ENCODE results near the gene DTD1. TPM values are rescaled to one million over a fixed set of nuclear protein-coding genes. Genes with fewer than 3 reads are reported as not detected.

DTD1 gene
- total RNA-seq, 1 experiment from 2014 or later = 16.6 TPM

GRCh38 chr20:18666803-18667415 lies 79.1 kb downstream of the DTD1 start:
- Histone ChIP-seq H3K4me3 (ENCODE audit: low read depth, low read length, poor library complexity, severe bottlenecking) (no peak overlapping the region), H3K36me3 (ENCODE audit: insufficient read depth, low read length, poor library complexity, severe bottlenecking) (no peaks in the 10 kb centered on the region), H3K27ac (ENCODE audit: low read depth, low read length, poor library complexity, severe bottlenecking) (no peak overlapping the region), H3K4me1 (ENCODE audit: insufficient read depth, low read length, poor library complexity, severe bottlenecking) (no peaks in the 10 kb centered on the region), H3K9me3 (ENCODE audit: low read depth, low read length, poor library complexity, severe bottlenecking) (no peaks in the 10 kb centered on the region), H3K27me3 (replicated peaks; ENCODE audit: insufficient read depth, low read depth, low read length, poor library complexity) (no peaks in the 10 kb centered on the region)
- intact Hi-C loops (cut with micrococcal nuclease; ENCODE audit: unreplicated experiment) = no loop called here
- CTCF ChIA-PET = no interaction called here
- BruUV-seq (replicated peaks) = no TSS peak
- no peak for DNase-seq (ENCODE audit: low spot score)
- POLR2A ChIA-PET (ENCODE audit: low non-redundant PET) = no interaction called here
- no peak for TF ChIP-seq EZH2 (IDR thresholded peaks at IDR 0.05; ENCODE audit: borderline replicate concordance, low read depth, low read length, poor library complexity, severe bottlenecking)
- no peak for TF ChIP-seq CTCF (conservative IDR thresholded peaks at IDR 0.05; ENCODE audit: low read depth, low read length)

- no peak overlapping the region for H3K4me3 ChIP-seq (ENCODE audit: low read depth, low read length, poor library complexity, severe bottlenecking)
These were observed 81.6 kb downstream of the DTD1 start for GRCh38 chr20:18669241-18670019.

GRCh38 chr20:18671203-18671710 lies 83.4 kb downstream of the DTD1 start:
- H3K9me3 ChIP-seq (ENCODE audit: low read depth, low read length, poor library complexity, severe bottlenecking) = no peaks in the 10 kb centered on the region
- POLR2A ChIA-PET (ENCODE audit: low non-redundant PET) = no interaction called here
- intact Hi-C loops (cut with micrococcal nuclease; ENCODE audit: unreplicated experiment) = no loop called here
- no peaks in the 10 kb centered on the region for H3K4me1 ChIP-seq (ENCODE audit: insufficient read depth, low read length, poor library complexity, severe bottlenecking)
- TF ChIP-seq CTCF (conservative IDR thresholded peaks at IDR 0.05; ENCODE audit: low read depth, low read length) (no peak), EZH2 (IDR thresholded peaks at IDR 0.05; ENCODE audit: borderline replicate concordance, low read depth, low read length, poor library complexity, severe bottlenecking) (no peak)
- H3K4me3 ChIP-seq (ENCODE audit: low read depth, low read length, poor library complexity, severe bottlenecking) = no peak overlapping the region
- no peak overlapping the region for H3K27ac ChIP-seq (ENCODE audit: low read depth, low read length, poor library complexity, severe bottlenecking)
- no peaks in the 10 kb centered on the region for H3K36me3 ChIP-seq (ENCODE audit: insufficient read depth, low read length, poor library complexity, severe bottlenecking)
- CTCF ChIA-PET = no interaction called here
- DNase-seq (ENCODE audit: low spot score) = no peak
- H3K27me3 ChIP-seq (replicated peaks; ENCODE audit: insufficient read depth, low read depth, low read length, poor library complexity) = no peaks in the 10 kb centered on the region
- BruUV-seq (replicated peaks) = no TSS peak

More at GRCh38 chr20:18669241-18670019, 81.6 kb downstream of the DTD1 start:
- Histone ChIP-seq H3K27ac (ENCODE audit: low read depth, low read length, poor library complexity, severe bottlenecking) (no peak overlapping the region), H3K27me3 (replicated peaks; ENCODE audit: insufficient read depth, low read depth, low read length, poor library complexity) (no peaks in the 10 kb centered on the region), H3K4me1 (ENCODE audit: insufficient read depth, low read length, poor library complexity, severe bottlenecking) (no peaks in the 10 kb centered on the region), H3K36me3 (ENCODE audit: insufficient read depth, low read length, poor library complexity, severe bottlenecking) (no peaks in the 10 kb centered on the region), H3K9me3 (ENCODE audit: low read depth, low read length, poor library complexity, severe bottlenecking) (no peaks in the 10 kb centered on the region)
- CTCF ChIA-PET = no interaction called here
- TF ChIP-seq CTCF (conservative IDR thresholded peaks at IDR 0.05; ENCODE audit: low read depth, low read length) (no peak), EZH2 (IDR thresholded peaks at IDR 0.05; ENCODE audit: borderline replicate concordance, low read depth, low read length, poor library complexity, severe bottlenecking) (no peak)
- intact Hi-C loops (cut with micrococcal nuclease; ENCODE audit: unreplicated experiment) = no loop called here
- POLR2A ChIA-PET (ENCODE audit: low non-redundant PET) = no interaction called here
- no TSS peak for BruUV-seq (replicated peaks)
- no peak for DNase-seq (ENCODE audit: low spot score)

All from A673 (cell line).